HepG2 (cell line): ENCODE measurements around the gene GMPPB. TPM values are rescaled to one million over a fixed set of nuclear protein-coding genes. Genes with fewer than 3 reads are reported as not detected.

Experiments
- ATAC-seq: fragments of 200-7000 bp; cut with Tn5 transposase; 3 replicates; pipeline ENCODE4 v1.9.1; 2020; ENCODE audit warnings: mild to moderate bottlenecking, moderate library complexity
- BruUV-seq: library from RNA; stranded (reverse); fragments of 400-500 nt; replicated peaks from 2 replicates; lab custom pipeline; 2021; lab: Mats Ljungman, UMichigan
- CTCF ChIA-PET: fragments of 300-600 bp; formaldehyde crosslinking; extraction: SDS; loops from one replicate; lab custom pipeline; 2021; ENCODE audit warnings: low total read pairs, inconsistent platforms, low intra/inter-chr PET ratio; lab: Yijun Ruan, JAX
- POLR2A ChIA-PET: fragments of 350-600 bp; sonication (Branson Sonifier 250); formaldehyde crosslinking; loops from one replicate; lab custom pipeline; 2020; ENCODE audit warnings: antibody characterized with exemption, inconsistent platforms; lab: Yijun Ruan, JAX
- DNase-seq: peaks from one replicate; pipeline ENCODE4 v3.0.0-alpha.2; 2015; ENCODE audit warnings: low spot score
- FAIRE-seq: peaks from 3 replicates; lab custom pipeline; 2011; peaks lifted over from hg19 to GRCh38; lab: Jason Lieb, UNC
- H2AFZ ChIP-seq: one replicate; pipeline ENCODE4 v1.6.1; 2011; ENCODE audit warnings: low read length, inconsistent platforms
- H3K27ac ChIP-seq: fragments of 300-600 bp; 3 replicates; pipeline ENCODE4 v1.8.0; 2011; ENCODE audit warnings: mixed run types, mild to moderate bottlenecking, mixed read lengths, low read length, inconsistent platforms; ENCODE audit not compliant: insufficient read depth; ENCODE audit errors: extremely low read length
- H3K27me3 ChIP-seq, 2 experiments: fragments of 200-600 bp in 1 of 2; 2 replicates in 1 of 2; 3 replicates in 1 of 2; pipeline versions ENCODE4 v1.6.0 to v1.8.0; 2011; ENCODE audit warnings: low read length in 2 of 2, mild to moderate bottlenecking in 2 of 2, moderate library complexity in 2 of 2, inconsistent platforms in 1 of 2; ENCODE audit not compliant: insufficient read depth in 2 of 2, control insufficient read depth in 1 of 2
- H3K36me3 ChIP-seq, 2 experiments: fragments of 200-600 bp in 1 of 2; replicated peaks in 1 of 2; 2 replicates in 1 of 2; 3 replicates in 1 of 2; pipeline versions ENCODE4 v1.5.1 to v1.8.0; 2011; ENCODE audit warnings: low read length in 2 of 2, inconsistent platforms in 1 of 2; ENCODE audit not compliant: insufficient read depth in 2 of 2, control insufficient read depth in 1 of 2
- H3K4me1 ChIP-seq: 2 replicates; pipeline ENCODE4 v1.5.1; 2012; ENCODE audit warnings: low read length, inconsistent platforms; ENCODE audit not compliant: insufficient read depth
- H3K4me2 ChIP-seq: 2 replicates; pipeline ENCODE4 v1.6.0; 2011; ENCODE audit warnings: low read depth, low read length, inconsistent platforms
- H3K4me3 ChIP-seq, 3 experiments: fragments of 200-600 bp in 1 of 3; sonication (generic), shearing (Covaris generic) in 1 of 3; replicated peaks in 1 of 3; 2 replicates each; pipeline ENCODE4 v1.5.1; 2011 to 2016; ENCODE audit warnings: low read length in 3 of 3, inconsistent platforms in 2 of 3, low read depth in 2 of 3, mild to moderate bottlenecking in 2 of 3, control low read depth in 1 of 3, mixed read lengths in 1 of 3; ENCODE audit not compliant: insufficient read depth in 1 of 3
- H3K79me2 ChIP-seq: one replicate; pipeline ENCODE4 v1.6.1; 2011; ENCODE audit warnings: low read length, inconsistent platforms; ENCODE audit not compliant: insufficient read depth
- H3K9ac ChIP-seq: 2 replicates; pipeline ENCODE4 v1.6.0; 2011; ENCODE audit warnings: mild to moderate bottlenecking, low read depth, low read length, inconsistent platforms; ENCODE audit not compliant: insufficient read depth
- H3K9me3 ChIP-seq: 2 replicates; pipeline ENCODE4 v1.5.1; 2012; ENCODE audit warnings: mild to moderate bottlenecking, low read length
- H4K20me1 ChIP-seq: 2 replicates; pipeline ENCODE4 v1.6.0; 2011; ENCODE audit warnings: inconsistent platforms, mild to moderate bottlenecking, low read length, moderate library complexity; ENCODE audit not compliant: insufficient read depth
- AGO2 ChIP-seq: fragments of 200-400 bp; formaldehyde crosslinking; optimal IDR thresholded peaks from 2 replicates; pipeline ENCODE3; 2017; ENCODE audit warnings: mild to moderate bottlenecking, low read depth, low read length, moderate library complexity
- RFX3 ChIP-seq: IDR thresholded peaks from 2 replicates; pipeline ENCODE4 v1.6.1; 2016; ENCODE audit warnings: missing biosample characterization, missing genetic modification reagents
- ZNF496 ChIP-seq: sonication (generic); formaldehyde crosslinking; IDR thresholded peaks from 2 replicates; pipeline ENCODE4 v1.8.1; 2023; ENCODE audit warnings: mild to moderate bottlenecking, moderate library complexity, missing genetic modification reagents; ENCODE audit not compliant: insufficient replicate concordance
- WGBS: methylation state at CpG from one replicate; pipeline ENCODE4 v1.1.6; 2017; ENCODE audit warnings: low lambda C conversion rate; 5-methylcytosine and 5-hydroxymethylcytosine counted together
- in situ Hi-C: cut with HindIII; loops from 2 replicates; pipeline ENCODE4 v1.10.0; 2017; ENCODE audit warnings: low pct_unique_long_range_greater_than_20kb; ENCODE audit not compliant: extremely low pct_ligation_motif_present
- intact Hi-C: fragments of 100-400 bp; cut with micrococcal nuclease; formaldehyde crosslinking; loops from one replicate; pipeline ENCODE4 v1.10.0; 2022; ENCODE audit not compliant: unreplicated experiment
- polyA plus RNA-seq, 8 experiments: library from polyadenylated mRNA; depleted of rRNA in 3 of 8; stranded (reverse) in 7 of 8; unstranded in 1 of 8; fragments of >200 nt; fragmentation: Illumina TruSeq in 4 of 8; extraction: Trizol in 4 of 8; gene quantifications; 2 replicates each; pipeline versions ENCODE4 v1.2.1 to v1.2.3, GENCODE V29; 2011 to 2016; ENCODE audit warnings: low read depth in 4 of 8, missing spikeins in 1 of 8, mixed read lengths in 1 of 8; ENCODE audit not compliant: insufficient read depth in 1 of 8
- total RNA-seq, 5 experiments: library from RNA; depleted of rRNA; stranded (reverse); fragments of >200 nt; fragmentation: Illumina TruSeq; extraction: Trizol; gene quantifications; 2 replicates each; pipeline ENCODE4 v1.2.3, GENCODE V29; 2016; ENCODE audit warnings: low read depth in 1 of 5
- TF ChIP-seq, protein P1 (sequence below): sonication (generic); formaldehyde crosslinking; IDR thresholded peaks from 2 replicates; pipeline ENCODE4 v1.4.0; 2020; ENCODE audit warnings: missing genetic modification reagents, borderline replicate concordance

The GMPPB gene
- total and polyA plus RNA-seq, 2 of the 13 experiments (the other 11 are each of a cell fraction or from before 2014, with no cell fraction given), result 6.5 to 23.1 TPM

GRCh38 chr3:49713336-49714105 is 10.2 kb downstream of the GMPPB start:
- Histone ChIP-seq H3K4me2 (0 out of 2 replicates have a peak overlapping the region, but pooled peaks have one; percentile 6), H2AFZ (no peak overlapping the region), H3K9ac (no peak overlapping the region), H3K36me3 (peaks cover 0 to 10% of the 10 kb centered on the region in 2 experiments; a peak in 4 of 5 replicates), H4K20me1 (no peaks in the 10 kb centered on the region), H3K9me3 (no peaks in the 10 kb centered on the region), H3K27me3 (no peaks in the 10 kb centered on the region), H3K79me2 (no peaks in the 10 kb centered on the region), H3K27ac (peak overlapping the region; percentile 40), H3K4me1 (peaks cover 23% of the 10 kb centered on the region), H3K4me3 (no peak overlapping the region)
- ChIA-PET POLR2A (no interaction called here), CTCF (no interaction called here)
- 99% methylated on average over 15 of the region's 25 CpGs for WGBS
- ATAC-seq (no peak), FAIRE-seq (no peak), DNase-seq (no peak)
- TF ChIP-seq RFX3 (CRISPR knock-in tag) (no peak), AGO2 (peak; percentile 78), ZNF496 (CRISPR knock-in tag) (no peak)
- TF ChIP-seq, protein P1, sequence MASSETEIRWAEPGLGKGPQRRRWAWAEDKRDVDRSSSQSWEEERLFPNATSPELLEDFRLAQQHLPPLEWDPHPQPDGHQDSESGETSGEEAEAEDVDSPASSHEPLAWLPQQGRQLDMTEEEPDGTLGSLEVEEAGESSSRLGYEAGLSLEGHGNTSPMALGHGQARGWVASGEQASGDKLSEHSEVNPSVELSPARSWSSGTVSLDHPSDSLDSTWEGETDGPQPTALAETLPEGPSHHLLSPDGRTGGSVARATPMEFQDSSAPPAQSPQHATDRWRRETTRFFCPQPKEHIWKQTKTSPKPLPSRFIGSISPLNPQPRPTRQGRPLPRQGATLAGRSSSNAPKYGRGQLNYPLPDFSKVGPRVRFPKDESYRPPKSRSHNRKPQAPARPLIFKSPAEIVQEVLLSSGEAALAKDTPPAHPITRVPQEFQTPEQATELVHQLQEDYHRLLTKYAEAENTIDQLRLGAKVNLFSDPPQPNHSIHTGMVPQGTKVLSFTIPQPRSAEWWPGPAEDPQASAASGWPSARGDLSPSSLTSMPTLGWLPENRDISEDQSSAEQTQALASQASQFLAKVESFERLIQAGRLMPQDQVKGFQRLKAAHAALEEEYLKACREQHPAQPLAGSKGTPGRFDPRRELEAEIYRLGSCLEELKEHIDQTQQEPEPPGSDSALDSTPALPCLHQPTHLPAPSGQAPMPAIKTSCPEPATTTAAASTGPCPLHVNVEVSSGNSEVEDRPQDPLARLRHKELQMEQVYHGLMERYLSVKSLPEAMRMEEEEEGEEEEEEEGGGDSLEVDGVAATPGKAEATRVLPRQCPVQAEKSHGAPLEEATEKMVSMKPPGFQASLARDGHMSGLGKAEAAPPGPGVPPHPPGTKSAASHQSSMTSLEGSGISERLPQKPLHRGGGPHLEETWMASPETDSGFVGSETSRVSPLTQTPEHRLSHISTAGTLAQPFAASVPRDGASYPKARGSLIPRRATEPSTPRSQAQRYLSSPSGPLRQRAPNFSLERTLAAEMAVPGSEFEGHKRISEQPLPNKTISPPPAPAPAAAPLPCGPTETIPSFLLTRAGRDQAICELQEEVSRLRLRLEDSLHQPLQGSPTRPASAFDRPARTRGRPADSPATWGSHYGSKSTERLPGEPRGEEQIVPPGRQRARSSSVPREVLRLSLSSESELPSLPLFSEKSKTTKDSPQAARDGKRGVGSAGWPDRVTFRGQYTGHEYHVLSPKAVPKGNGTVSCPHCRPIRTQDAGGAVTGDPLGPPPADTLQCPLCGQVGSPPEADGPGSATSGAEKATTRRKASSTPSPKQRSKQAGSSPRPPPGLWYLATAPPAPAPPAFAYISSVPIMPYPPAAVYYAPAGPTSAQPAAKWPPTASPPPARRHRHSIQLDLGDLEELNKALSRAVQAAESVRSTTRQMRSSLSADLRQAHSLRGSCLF (CRISPR knock-in tag), result no peak
- intact Hi-C loops, result no loop called here
- no TSS peak for BruUV-seq
- in situ Hi-C loops, result no loop called here
